CD4-positive, alpha-beta T cell treated with Interleukin-2 at 100 ng/mL for 4 hours (primary cell): ENCODE results near the gene SLC26A2.

Source experiments
- DNase-seq: peaks from one replicate; pipeline ENCODE4 v3.0.0-alpha.2; 2020; ENCODE audit warnings: low spot score

Gene SLC26A2

GRCh38 chr5:149960272-149961185 lies at the start of gene SLC26A2:
TSS of gene SLC26A2 (plus strand) at chr5:149960758. CDS start at chr5:149977653, 16,895 bp downstream.
- peak; percentile 94 for DNase-seq

GRCh38 chr5:149911031-149911430 lies 49.5 kb upstream of the SLC26A2 start:
- DNase-seq = no peak

GRCh38 chr5:149912226-149912871 lies 48.2 kb upstream of the SLC26A2 start:
- no peak for DNase-seq

GRCh38 chr5:149913436-149914419 lies 46.8 kb upstream of the SLC26A2 start:
- DNase-seq = no peak

GRCh38 chr5:149915392-149916260 lies 44.9 kb upstream of the SLC26A2 start:
- DNase-seq = no peak

- no peak for DNase-seq
Observed at GRCh38 chr5:149916334-149917072, 44.1 kb upstream of the SLC26A2 start.

GRCh38 chr5:149917073-149917676 lies 43.4 kb upstream of the SLC26A2 start:
- no peak for DNase-seq

GRCh38 chr5:149921597-149921996 lies 39.0 kb upstream of the SLC26A2 start:
- DNase-seq = no peak

GRCh38 chr5:149922950-149923349 lies 37.6 kb upstream of the SLC26A2 start:
- no peak for DNase-seq

GRCh38 chr5:149924486-149924885 lies 36.1 kb upstream of the SLC26A2 start:
- no peak for DNase-seq

- DNase-seq = no peak
Observed at GRCh38 chr5:149930043-149930748, 30.4 kb upstream of the SLC26A2 start.

- no peak for DNase-seq
Observed at GRCh38 chr5:149930749-149931574, 29.6 kb upstream of the SLC26A2 start.

- no peak for DNase-seq
Observed at GRCh38 chr5:149931992-149932436, 28.5 kb upstream of the SLC26A2 start.

- no peak for DNase-seq
Observed at GRCh38 chr5:149932445-149933350, 27.9 kb upstream of the SLC26A2 start.

- no peak for DNase-seq
Observed at GRCh38 chr5:149935431-149935901, 25.1 kb upstream of the SLC26A2 start.

- DNase-seq = no peak
Observed at GRCh38 chr5:149936044-149936699, 24.4 kb upstream of the SLC26A2 start.

GRCh38 chr5:149936700-149937091 lies 23.9 kb upstream of the SLC26A2 start:
- DNase-seq = no peak
